NT2/D1 (cell line): ENCODE measurements around the gene SLC38A10.

Source experiments
- YY1 ChIP-seq: IDR thresholded peaks from 2 replicates; pipeline ENCODE4 v1.6.1; 2011; ENCODE audit not compliant: insufficient read length, insufficient read depth
- ZNF274 ChIP-seq: IDR thresholded peaks from 2 replicates; pipeline ENCODE4 v1.6.1; 2011; ENCODE audit warnings: mild to moderate bottlenecking, low read depth, low read length

DNA sequence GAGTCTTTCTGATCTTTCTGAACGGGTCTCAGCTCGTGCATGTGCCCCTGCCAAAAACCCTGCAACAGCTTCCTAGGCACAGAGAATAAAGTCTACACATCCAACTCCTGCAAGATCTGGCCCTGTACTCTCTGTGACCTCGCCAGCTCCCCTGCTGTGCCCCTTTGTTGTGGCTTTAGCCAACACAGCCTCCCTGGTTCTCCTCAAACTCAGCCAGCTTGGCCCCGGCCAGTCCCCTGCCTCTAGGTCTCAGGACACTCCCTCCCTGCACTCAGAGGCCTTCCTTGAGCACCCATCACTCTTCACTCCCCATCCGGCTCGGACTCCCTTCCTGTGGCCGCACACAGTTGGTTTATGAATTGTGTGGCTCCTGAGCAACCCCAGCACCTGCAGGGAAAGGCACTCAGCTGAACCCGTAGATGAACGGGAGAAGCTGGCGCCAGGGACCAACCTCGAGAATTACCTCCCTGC, 73.7 kb downstream of the SLC38A10 start:
- TF ChIP-seq YY1: no peak
- TF ChIP-seq ZNF274: no peak
